ENCODE data around the gene CDH5.

The CDH5 gene

DNA sequence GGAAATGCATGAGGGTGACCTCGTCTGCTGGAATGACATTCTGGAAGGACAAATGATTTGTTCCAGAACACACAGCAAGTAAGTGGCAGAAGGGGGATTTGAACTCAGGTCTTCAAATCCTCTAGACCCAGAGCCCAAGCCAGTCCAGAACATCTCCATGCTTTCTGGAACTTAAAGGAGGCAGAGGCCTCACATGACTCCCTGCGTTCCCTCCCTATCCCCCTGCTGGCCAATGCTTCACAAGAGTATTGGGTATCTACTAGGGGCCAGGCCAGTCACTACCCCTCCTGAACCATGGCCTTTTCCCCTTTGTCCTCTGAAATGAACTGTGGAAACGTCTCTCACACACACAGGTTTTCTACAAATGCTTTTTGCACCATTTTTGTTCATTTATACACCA is 53.0 kb downstream of the CDH5 start:
- no peak for DNase-seq

DNA sequence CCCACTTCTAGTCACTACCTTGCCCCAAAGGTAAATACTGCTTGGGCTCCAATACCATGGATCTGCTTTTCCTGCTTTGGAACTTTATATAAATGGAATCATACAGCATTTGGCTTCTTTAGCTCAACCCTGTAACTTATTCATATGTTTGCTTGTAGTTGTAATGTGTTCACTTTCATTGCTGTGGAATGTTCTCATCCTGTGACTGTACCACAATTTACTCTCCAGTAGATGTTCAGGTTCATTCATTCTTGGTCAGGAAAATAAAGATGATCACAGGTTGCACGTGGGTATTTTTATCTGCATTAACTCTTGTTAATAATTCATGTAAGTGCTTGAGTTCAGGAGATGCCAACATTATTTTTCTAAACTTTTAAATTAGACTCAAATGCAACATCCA is 53.9 kb downstream of the CDH5 start:
- no peak for DNase-seq

DNA sequence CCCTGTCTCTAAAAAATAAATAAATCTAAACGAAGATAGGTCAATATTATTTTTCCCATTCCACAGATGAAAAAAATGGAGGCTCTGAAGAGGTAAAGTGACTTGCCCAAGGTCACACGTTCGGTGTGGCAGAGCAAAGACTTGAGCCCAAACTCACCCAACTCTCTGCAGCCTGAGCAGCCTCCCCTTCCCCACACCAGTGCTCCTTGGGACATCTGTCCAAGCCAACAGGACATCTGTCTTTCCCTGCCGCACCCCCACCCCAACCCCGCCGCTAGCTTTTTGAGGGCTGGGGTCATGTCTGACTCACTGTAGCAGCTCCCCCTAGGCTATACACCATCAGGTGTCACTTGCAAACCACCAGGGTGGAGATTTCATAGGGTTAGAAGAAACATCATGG is 55.4 kb downstream of the CDH5 start:
- no peak for DNase-seq

DNA sequence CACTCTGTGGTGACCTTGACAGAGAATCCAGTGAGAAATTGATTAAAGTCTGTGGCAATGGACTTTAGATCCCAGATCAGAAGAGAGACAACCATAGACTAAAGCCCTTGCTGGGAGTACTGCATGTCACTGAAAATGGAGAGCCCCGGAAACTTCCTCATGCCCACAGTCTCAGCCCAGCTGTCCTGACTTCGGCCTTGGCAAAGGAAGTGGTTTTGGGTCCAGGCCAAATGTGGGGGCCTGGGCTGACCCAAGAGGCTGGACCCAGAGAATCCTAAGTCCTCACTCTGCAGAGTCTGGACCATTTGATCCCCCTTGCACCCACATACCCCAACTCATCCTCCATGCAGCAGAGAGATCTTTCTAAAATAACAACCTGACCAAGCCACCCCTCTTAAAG is 55.9 kb downstream of the CDH5 start:
- DNase-seq = no peak

DNA sequence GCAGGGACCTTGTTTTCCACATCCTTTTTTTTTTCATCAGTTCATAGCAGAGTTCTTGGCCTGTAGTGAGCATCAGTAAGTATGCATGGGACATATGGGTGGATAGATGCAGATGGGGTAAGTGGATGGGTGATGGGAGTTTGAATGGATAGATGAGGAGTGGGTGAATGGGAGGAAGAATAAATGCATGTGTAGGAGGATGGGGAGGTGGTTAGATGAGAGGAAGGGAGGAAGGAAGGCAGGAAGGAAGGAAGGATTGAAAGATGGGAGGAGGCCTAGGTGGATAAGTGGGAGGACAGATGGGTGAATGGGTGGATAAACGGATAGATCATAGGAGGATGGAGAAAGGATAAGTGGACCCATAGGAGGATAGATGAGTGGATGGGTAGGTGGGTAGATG is 56.7 kb downstream of the CDH5 start:
- no peak for DNase-seq

DNA sequence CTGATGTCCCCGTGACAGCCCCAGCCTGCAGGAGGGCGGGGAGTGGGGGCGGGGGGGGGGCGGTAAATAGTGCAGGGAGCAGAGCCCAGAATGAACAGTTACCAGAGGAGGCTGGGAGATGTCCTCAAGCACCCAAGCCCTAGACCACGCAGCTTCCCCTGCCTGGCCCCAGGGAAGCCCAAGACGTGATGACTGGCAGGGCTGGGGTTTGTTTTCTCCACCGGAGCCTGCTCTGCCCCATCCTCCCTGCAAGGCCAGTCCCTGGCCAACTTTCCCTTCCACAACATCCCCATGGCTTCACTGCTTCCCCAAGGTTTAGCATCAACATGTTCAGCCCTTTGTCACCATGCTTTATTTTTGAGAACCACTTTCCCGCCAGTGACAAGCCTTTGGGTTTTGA is 59.2 kb downstream of the CDH5 start:
- DNase-seq = no peak

DNA sequence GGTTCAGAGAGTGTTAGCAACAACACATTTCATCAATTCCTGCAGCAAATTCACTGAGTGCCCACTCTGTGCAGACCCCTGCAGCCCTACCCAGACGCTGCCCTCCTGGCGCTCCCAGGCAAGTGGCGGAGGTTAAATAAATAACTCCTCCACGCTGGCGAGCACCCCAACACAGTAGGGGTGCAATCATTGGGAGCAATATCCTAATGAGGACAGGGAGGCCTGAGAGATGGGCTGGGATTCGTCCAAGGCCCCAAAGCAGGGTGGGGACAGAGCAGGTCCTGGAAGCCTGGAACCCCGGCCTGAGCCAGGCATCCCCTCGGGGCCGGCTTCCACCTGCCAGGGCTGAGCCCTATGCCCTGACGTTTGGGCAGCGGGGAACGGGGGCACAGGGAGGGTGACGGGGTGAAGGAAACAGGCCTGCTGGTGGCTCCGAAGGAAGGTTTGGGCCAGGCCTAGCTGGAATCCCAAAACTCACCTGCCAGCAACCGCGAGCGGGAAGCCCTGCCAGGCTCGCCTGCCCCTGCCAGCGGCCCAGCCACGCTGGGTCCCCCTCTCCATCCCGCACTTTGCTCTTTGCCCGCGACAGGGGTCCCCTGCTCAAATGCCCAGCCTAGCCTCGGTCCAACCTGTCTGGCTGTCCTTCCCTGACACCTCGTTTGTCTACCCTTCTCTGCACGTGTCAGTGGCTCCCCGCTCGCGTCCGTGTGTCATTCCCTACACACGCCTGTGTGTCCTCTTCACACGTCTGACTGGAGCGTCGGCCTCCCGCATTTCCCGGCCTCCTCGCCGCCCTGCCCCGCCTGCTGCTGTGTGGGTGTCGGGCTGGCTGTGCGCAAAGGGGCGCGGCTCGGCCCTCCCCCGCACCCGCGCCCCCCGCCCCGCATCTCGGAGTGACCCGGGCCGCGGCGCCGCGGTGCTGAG is 59.9 kb downstream of the CDH5 start:
- no peak for DNase-seq

DNA sequence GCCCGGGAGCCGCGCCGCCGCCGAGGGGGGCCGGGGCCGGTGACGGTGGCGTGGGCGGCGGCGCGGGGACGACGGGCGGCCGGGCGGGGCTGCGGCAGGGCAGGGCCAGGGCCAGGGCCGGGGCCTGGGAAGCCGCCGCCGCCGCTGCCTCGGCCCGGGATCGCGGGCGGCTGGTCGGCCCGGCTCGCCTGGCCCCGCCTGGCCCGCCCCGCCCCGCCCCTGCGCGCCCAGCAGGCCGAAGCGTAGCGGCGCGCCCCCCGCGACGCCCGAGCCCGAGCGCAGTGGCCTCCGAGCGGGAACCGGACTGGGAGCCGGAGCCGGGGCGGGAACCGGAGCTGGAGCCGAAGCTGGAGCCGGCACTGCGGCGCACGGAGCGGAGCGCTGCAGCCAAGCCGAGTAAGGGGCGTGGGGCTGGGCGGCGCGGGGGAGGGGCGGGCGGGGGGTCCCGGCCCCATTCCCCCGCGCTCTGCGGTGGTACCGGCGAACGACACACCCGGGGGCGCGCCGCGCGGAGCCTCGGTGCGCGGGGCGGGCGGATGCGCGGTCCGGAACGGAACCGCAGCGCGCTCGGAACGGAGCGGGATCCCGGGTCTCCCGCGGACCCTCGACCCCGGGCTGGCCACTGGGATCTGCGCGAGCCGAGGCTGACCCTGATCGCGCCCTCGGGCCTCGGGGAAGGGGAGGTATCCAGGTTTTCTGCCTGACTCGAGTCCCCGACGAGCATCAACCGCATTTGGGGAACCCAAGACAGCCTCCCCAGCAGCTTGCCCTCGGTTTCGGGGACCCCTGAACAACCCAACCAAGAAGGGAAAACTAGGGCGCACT is 60.8 kb downstream of the CDH5 start, which contains the start of gene BEAN1:
TSS of gene BEAN1 (plus strand) at position 260 of the 825 bp plus-strand sequence. CDS start 10,382 bp downstream, outside the sequence.
- DNase-seq = no peak

DNA sequence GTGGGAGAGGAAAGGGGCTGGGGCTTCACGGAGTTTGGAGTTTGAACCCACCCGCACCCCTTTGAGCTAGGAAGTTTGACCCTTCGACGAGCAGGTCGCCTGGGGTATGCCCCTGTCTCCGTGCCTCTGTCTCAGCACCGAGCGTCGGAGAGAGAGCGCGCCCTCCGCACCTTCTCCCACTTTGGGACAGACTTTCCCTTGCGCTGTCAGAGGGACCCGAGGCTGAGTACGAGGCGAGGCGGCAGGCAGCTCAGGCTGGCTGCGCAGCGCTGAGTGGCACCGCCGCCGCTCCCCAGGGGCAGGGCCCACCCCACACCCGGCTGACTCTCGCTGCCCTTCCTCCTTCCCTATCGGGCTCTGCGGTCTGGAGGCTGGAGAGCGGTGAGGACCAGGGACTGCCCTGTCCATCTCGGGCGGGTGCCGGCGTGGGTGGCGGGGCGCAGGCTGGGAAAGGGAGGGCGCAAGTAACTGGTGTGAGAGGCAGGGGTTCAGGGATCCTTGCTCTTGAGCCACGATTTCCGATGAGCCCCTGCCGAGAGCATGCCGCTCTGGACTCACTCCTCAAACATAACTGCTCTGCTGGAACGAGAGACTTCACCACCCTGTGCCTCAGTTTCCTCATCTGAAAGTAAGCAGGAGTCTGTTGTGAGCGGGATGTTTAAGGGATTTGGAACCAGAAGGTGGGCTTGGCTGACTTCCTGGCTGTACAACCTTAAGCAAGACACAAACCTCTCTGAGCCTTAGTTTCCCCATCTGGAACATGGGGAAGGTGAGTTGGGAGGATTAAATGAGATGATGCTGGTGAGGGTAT is 61.6 kb downstream of the CDH5 start:
- DNase-seq = no peak

DNA sequence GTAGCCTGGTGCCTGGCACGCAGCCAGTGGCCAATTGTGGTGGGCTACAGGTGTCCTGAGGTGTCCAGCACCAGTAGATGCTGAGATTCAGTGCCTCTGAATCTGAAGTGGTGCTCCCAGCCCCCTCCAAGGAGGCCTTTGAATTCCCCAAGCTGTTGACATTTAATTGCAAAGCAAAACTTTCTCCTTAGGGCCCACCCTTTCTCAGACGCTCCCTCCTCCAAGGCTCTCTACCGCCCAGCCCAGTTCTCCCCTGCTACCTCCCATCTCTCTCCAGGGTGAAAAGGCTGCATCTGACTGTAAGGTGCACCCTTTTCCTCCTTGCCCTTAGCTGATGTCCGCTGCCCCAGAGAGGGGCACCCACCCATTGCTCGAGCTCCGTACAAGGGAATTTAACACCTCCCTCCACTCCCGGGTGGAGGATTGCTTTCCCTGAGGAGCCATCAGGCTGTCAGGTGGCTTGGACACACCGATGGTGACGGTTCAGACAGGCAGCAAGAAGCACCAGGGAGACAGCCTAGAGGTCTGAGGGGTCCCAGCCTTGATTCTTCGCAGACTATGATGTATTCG is 62.3 kb downstream of the CDH5 start:
- no peak for DNase-seq

DNA sequence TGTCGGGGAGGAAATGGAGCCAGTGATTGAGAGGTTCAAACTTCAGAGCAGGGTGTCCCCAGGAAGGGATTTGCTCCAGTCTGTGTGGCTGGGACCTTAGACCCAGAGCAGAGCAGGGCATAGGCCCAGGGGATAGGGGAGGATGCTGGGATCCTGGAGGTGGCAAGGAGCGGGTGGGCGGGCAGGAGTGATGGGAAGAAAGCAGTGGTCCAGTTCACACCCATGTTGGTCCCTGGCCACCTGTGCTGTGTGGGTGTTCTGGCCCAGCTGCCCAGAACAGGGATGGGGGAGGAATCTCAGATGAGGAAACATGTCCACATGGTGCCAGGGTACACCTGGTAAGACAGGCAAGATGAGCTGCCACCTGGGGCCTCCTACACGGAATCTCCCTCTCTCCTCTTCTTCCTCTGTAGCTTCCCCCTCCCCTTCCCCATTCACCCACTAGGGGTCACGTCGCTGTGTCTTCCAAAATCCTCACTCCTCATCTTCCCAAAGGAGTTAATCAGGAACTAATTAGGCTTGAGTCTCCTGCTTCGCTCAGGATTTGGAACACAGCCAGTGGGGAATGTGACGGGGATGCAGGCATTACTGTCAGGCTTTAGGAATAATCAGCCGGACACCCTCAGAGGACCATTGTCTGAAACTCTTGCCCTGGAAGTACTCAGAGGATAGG is 62.9 kb downstream of the CDH5 start:
- DNase-seq = no peak

DNA sequence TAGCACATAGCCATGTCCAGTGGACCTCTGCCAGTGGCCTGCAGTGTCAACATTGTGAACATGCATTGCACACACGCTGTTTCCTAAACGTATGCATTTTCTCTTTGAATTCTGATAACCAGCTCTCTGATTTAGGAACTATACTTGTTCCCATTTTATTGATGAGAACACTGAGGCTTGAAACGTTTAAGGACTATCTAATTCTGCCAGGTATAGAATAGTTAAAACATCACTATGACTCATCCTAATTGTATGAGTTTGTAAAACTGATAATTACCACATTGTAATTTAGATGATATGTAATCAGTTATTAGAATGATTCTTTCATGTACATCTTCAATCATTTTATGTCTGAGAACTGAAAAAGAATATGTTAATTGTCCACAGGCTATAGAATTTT is 63.7 kb downstream of the CDH5 start:
- no peak for DNase-seq

DNA sequence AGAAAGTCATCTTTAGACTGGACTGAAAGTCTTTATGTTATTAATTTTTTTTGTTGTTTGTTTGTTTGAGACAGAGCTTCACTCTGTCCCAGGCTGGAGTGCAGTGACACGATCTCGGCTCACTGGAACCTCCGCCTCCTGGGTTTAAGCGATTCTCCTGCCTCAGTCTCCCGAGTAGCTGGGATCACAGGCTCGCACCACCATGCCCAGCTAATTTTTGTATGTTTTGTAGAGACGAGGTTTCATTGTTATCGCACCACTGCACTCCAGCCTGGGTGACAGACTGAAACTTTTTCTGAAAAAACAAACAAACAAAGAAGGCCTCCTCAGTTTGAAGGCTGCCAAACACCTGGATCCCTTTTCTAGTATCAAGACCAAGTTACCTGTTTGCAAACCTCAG is 65.3 kb downstream of the CDH5 start:
- no peak for DNase-seq

DNA sequence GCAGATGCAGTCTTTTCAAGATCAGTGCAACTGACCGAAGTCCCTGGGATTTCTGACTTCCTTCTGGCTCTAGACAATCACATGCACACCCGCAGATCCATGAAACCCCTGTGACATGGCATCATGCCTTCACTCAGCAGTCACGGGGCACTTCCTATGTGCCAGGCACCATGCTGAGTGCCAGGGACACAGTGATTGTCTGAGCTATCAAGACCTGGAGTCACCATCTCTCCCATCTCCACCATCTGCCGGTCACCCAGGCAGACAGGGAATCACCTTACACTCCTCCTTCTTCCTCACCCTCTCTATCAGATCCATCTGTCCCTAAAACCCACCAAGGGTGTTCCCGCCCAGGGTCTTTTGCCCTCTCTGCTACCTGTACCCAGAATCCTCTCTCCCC is 65.9 kb downstream of the CDH5 start:
- no peak for DNase-seq

DNA sequence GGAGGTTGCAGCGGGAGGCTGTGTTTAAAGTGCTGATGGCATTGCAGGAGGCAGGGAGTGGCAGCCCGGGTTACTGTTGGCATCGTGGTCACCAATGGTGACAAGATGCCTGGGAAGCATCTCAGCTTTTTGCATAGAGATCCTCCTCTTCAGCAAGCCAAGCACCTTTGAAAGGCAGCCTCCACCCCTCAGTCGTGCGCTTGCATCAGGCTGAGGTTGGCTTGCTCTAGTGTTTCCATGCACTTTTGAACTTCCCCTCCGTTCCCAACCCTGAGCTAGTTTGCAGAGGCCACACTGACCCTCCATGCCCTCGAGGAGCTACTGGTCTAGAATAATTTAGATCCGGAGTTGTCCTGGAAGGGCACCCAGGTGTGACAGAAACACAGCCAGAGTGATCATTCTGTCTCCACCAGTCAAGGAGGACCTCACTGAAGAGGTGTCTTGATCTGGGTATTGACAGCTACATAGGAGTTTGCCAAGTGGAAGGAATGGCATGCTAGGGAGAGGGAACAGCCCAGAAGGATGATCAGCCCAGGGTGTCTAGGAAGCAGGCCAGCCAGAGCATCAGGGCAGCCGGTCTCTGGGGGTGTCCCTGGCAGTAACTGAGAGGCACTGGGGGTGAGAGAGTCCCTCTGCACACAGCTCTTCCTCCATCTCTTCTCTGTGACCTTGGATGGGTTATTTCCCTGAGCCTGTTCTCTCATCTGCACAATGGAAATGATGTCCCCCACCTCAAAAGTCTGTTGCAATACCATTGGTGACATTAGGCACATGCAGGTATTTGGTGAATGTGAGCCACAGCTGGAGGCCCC is 68.3 kb downstream of the CDH5 start:
- no peak for DNase-seq

DNA sequence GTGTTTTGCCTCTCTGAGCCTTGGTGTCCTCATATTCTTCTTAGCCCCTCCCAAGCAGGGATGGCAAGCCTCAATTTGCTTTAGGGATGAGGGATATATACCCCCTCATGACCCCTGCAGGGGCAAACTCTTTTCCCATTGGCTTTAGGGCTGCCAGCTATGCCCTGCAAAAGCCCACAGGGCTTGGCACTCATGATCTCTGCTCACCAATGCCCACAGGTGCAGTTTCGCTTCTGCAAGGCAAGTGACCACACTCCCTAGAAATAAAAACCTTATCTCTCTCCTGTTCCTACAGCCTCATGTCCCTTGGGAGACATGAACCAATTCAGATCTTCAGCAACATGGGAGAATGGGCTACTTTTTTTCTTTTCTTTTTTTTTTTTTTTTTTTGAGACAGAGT is 69.4 kb downstream of the CDH5 start:
- DNase-seq = no peak

DNA sequence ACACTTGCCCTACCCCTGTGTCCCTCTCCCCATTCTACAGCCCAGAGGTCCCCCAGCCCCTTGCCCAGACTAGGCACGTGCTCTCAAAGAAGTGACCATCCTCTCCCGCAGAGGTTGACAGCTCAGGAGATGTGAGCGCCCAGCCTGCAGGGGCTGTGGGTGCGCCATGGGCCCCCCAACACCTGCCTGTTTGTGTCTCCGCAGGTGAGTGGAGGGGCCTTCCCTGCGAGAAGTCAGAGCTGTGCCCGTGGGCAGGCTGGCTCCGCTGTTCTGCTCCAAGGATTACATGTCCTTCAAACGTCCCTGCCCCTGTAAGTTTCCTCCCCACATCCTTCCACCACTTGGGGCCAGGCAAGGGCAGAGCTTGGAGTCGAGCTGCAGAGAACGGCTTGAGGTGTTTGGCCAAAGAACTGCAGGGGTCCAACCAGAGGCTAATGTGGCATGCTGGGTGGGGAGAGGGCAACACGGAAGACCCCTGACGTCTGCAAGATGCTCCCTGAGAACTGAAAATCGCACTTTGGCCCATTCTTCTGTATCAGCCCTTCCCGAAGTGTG is 71.0 kb downstream of the CDH5 start:
- no peak for DNase-seq

DNA sequence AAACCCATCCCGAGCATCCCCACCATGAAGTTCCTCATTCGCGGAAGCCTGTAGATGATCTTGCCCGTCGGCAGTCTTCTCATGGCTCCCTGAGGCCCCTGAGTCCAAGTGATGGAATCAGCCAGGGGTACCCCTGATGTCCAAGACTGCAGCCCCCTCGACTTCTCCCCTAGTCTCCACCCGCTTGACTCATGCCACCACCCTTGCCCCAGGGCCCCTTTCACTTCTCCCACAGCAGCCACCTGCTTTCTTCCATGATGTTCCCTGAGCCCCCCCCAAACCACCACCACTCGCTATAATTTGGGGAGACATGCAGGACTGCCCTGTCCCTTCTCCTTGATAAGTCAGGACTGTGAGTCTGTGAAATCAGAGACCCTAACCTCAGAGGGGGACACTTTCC is 72.0 kb downstream of the CDH5 start:
- no peak for DNase-seq

DNA sequence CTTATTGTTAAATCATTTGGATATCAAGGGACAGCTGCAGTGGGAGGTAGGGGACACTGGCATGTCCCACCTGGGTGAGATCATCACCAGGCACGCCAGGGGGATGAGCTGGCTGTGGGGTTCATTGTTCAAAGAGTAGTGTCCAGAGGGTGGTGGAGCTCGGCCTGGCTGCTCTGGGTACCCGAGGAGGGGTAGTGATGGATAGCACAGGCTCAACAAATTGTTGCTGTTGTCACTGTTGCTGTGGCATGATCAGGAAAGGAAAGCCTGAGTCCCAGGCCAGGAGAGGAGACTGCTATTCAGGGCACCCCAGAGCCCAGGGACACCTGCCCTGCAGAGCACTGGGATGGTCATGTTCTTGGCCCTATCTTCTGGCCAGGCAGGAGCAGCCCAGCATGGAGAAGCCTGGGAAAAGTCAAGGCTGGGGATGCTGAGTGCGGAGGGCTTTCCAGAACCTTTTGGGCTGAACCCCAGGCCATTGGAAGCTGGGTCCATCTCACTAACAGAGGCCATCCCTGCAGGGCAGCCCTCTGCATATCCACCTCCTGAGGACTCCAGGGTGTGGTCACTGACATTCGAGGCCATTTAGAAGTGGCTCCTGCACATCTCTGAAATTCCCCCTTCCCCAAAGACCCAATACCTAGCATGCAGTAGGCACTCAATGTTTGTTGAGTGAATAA is 72.7 kb downstream of the CDH5 start:
- DNase-seq = no peak

DNA sequence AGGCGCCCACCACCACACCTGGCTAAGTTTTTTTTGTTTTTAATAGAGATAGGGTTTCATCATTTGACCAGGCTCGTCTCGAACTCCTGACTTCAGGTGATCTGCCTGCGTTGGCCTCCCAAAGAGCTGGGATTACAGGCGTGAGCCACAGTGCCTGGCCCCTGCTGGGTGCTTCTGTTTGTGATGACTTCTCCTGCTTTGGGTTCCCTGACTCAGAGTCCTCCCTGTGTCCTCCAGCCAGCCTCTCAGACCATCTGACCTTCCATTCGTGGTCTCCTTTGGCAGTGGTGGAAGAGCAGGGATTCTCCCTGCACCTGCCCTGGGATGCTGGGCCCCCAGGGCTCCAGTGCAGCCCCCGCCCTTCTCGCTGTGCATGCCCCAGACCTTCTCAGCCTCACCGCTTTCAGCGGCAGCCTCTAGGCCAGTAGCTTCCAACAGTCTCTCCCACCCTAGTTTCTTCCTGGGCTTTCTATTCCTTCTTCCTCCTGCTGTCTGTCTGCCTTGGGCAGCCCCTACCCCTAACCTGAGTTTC is 73.8 kb downstream of the CDH5 start:
- DNase-seq = no peak

All from SHP77 (cell line).